GM23338 (cell line): Measurements from ENCODE around the gene IL4I1.

Source experiments
- CREB1 ChIP-seq: fragments of 250-450 bp; sonication (Bioruptor Pico); IDR thresholded peaks from 2 replicates; pipeline ENCODE4 v1.5.0; 2020; ENCODE audit warnings: low read depth, mild to moderate bottlenecking, moderate library complexity
- EZH2 ChIP-seq: fragments of 200-600 bp; sonication (generic); IDR thresholded peaks from one replicate; pipeline ENCODE4 v1.8.0; 2017; ENCODE audit warnings: antibody characterized with exemption, mild to moderate bottlenecking, low read depth; ENCODE audit not compliant: unreplicated experiment
- EZH2phosphoT487 ChIP-seq: fragments of 200-600 bp; sonication (generic); IDR thresholded peaks from one replicate; pipeline ENCODE4 v1.8.1; 2018; ENCODE audit warnings: antibody characterized with exemption; ENCODE audit not compliant: unreplicated experiment
- JUNB ChIP-seq: IDR thresholded peaks from one replicate; pipeline ENCODE4 v1.6.1; 2016; ENCODE audit warnings: antibody characterized with exemption; ENCODE audit not compliant: unreplicated experiment
- NANOG ChIP-seq: IDR thresholded peaks from 2 replicates; pipeline ENCODE4 v1.6.1; 2016; ENCODE audit warnings: antibody characterized with exemption, borderline replicate concordance
- POLR2AphosphoS5 ChIP-seq: IDR thresholded peaks from 2 replicates; pipeline ENCODE4 v1.6.1; 2016; ENCODE audit warnings: antibody characterized with exemption, low read depth
- REST ChIP-seq: IDR thresholded peaks from one replicate; pipeline ENCODE4 v1.6.1; 2018; ENCODE audit warnings: antibody characterized with exemption; ENCODE audit not compliant: unreplicated experiment
- ZNF114 ChIP-seq: fragments of 250-450 bp; sonication (Bioruptor Pico); IDR thresholded peaks from 2 replicates; pipeline ENCODE4 v1.5.0; 2020; ENCODE audit warnings: mild to moderate bottlenecking, moderate library complexity
- ZNF331 ChIP-seq: fragments of 250-450 bp; sonication (Bioruptor Pico); IDR thresholded peaks from 2 replicates; pipeline ENCODE4 v1.5.0; 2020; ENCODE audit warnings: low read depth, mild to moderate bottlenecking, moderate library complexity
- TF ChIP-seq, protein P1 (sequence below), 2 experiments: fragments of 200-600 bp in 1 of 2; sonication (generic) in 1 of 2; conservative IDR thresholded peaks; 2 replicates each; pipeline versions ENCODE4 v1.5.1 to v1.6.1; 2016 to 2017; ENCODE audit warnings: antibody characterized with exemption in 2 of 2, low read depth in 2 of 2, mild to moderate bottlenecking in 2 of 2, moderate library complexity in 1 of 2

GRCh38 chr19:49878744-49879070 is 18.0 kb downstream of the IL4I1 start:
- TF ChIP-seq, protein P1, sequence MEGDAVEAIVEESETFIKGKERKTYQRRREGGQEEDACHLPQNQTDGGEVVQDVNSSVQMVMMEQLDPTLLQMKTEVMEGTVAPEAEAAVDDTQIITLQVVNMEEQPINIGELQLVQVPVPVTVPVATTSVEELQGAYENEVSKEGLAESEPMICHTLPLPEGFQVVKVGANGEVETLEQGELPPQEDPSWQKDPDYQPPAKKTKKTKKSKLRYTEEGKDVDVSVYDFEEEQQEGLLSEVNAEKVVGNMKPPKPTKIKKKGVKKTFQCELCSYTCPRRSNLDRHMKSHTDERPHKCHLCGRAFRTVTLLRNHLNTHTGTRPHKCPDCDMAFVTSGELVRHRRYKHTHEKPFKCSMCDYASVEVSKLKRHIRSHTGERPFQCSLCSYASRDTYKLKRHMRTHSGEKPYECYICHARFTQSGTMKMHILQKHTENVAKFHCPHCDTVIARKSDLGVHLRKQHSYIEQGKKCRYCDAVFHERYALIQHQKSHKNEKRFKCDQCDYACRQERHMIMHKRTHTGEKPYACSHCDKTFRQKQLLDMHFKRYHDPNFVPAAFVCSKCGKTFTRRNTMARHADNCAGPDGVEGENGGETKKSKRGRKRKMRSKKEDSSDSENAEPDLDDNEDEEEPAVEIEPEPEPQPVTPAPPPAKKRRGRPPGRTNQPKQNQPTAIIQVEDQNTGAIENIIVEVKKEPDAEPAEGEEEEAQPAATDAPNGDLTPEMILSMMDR (conservative IDR thresholded peaks at IDR 0.05; ENCODE audit: low read depth in 2 of 2) = no peak
- TF ChIP-seq JUNB (no peak), POLR2AphosphoS5 (no peak), EZH2 (no peak), REST (no peak), CREB1 (CRISPR knock-in tag) (no peak), EZH2phosphoT487 (no peak), ZNF331 (no peak), NANOG (no peak), ZNF114 (CRISPR knock-in tag) (no peak)
